Measurements from ENCODE around the gene CRELD2. TPM values are rescaled to one million over a fixed set of nuclear protein-coding genes. Genes with fewer than 3 reads are reported as not detected.

Gene CRELD2
- total and polyA plus RNA-seq, 2 of the 13 experiments (the other 11 are each of a cell fraction or from before 2014, with no cell fraction given): 17.2 to 44.7 TPM

DNA sequence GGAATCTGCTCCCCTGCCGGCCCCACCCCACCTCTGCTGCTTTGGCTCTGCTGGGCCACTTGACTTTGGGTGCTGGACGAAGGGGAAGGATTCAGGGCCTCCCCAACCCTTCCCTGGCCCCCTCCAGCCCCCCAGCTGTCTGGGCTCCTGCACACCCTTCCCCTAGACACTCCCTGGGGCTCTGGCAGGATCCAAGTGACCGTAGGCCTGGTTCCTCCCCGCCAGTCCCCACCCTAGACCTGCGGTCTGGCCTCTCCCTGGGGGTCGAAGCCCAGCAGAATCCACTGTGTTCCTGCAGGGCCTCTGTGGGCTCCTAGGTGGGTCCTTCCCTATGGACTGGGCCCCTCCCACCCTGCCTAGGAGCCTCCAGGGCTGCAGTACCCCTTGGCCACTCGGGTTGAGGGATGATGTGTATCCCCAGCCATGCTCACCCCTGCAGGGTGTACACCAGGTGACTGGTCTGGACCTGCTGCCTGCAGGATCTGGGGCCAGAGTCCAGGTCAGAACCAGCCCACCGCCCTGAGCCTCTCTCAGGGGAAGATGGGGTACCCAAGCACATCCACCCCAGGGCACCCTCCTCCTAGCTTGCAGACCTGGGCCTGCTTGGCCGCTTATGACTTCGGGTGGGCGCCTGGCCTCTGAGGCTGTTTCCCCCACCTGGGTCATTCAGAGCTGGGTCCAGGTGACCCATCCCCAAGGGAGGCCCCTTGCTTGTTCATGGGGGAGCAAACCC is 47.8 kb downstream of the CRELD2 start (continued):
- TF ChIP-seq, protein P1, sequence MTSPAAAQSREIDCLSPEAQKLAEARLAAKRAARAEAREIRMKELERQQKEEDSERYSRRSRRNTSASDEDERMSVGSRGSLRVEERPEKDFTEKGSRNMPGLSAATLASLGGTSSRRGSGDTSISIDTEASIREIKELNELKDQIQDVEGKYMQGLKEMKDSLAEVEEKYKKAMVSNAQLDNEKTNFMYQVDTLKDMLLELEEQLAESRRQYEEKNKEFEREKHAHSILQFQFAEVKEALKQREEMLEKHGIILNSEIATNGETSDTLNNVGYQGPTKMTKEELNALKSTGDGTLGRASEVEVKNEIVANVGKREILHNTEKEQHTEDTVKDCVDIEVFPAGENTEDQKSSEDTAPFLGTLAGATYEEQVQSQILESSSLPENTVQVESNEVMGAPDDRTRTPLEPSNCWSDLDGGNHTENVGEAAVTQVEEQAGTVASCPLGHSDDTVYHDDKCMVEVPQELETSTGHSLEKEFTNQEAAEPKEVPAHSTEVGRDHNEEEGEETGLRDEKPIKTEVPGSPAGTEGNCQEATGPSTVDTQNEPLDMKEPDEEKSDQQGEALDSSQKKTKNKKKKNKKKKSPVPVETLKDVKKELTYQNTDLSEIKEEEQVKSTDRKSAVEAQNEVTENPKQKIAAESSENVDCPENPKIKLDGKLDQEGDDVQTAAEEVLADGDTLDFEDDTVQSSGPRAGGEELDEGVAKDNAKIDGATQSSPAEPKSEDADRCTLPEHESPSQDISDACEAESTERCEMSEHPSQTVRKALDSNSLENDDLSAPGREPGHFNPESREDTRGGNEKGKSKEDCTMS (CRISPR knock-in tag; conservative IDR thresholded peaks at IDR 0.05): no peak
- TF ChIP-seq RNF219 (CRISPR knock-in tag; IDR thresholded peaks at IDR 0.05): 0 out of 2 replicates have a peak, but pooled peaks have one; percentile 20
- TF ChIP-seq MIER3 (CRISPR knock-in tag; IDR thresholded peaks at IDR 0.05; ENCODE audit: borderline replicate concordance): 0 out of 2 replicates have a peak, but pooled peaks have one; percentile 1
- peak; percentile 11; the same call in 1 of the 2 replicates for TF ChIP-seq KAT8 (CRISPR knock-in tag; IDR thresholded peaks at IDR 0.05)
- peak; percentile 56 for TF ChIP-seq RBM22 (optimal IDR thresholded peaks at IDR 0.05; ENCODE audit: low read length)
- 0 out of 2 replicates have a peak, but pooled peaks have one; percentile 42 for TF ChIP-seq ZBTB10 (CRISPR knock-in tag; IDR thresholded peaks at IDR 0.05; ENCODE audit: borderline replicate concordance)
- peak; percentile 42 for TF ChIP-seq AGO1 (IDR thresholded peaks at IDR 0.05; ENCODE audit: low read depth, low read length, poor library complexity, severe bottlenecking)
- TF ChIP-seq, protein P2, sequence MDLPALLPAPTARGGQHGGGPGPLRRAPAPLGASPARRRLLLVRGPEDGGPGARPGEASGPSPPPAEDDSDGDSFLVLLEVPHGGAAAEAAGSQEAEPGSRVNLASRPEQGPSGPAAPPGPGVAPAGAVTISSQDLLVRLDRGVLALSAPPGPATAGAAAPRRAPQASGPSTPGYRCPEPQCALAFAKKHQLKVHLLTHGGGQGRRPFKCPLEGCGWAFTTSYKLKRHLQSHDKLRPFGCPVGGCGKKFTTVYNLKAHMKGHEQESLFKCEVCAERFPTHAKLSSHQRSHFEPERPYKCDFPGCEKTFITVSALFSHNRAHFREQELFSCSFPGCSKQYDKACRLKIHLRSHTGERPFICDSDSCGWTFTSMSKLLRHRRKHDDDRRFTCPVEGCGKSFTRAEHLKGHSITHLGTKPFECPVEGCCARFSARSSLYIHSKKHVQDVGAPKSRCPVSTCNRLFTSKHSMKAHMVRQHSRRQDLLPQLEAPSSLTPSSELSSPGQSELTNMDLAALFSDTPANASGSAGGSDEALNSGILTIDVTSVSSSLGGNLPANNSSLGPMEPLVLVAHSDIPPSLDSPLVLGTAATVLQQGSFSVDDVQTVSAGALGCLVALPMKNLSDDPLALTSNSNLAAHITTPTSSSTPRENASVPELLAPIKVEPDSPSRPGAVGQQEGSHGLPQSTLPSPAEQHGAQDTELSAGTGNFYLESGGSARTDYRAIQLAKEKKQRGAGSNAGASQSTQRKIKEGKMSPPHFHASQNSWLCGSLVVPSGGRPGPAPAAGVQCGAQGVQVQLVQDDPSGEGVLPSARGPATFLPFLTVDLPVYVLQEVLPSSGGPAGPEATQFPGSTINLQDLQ (CRISPR knock-in tag; IDR thresholded peaks at IDR 0.05): no peak
- TF ChIP-seq LCORL (IDR thresholded peaks at IDR 0.05): no peak
- peak; percentile 8; the same call in 1 of the 2 replicates for TF ChIP-seq LCORL (CRISPR knock-in tag; IDR thresholded peaks at IDR 0.05)
- 0 out of 2 replicates have a peak, but pooled peaks have one; percentile 21 for TF ChIP-seq ZGPAT (CRISPR knock-in tag; IDR thresholded peaks at IDR 0.05)
- TF ChIP-seq RFXANK (CRISPR knock-in tag; IDR thresholded peaks at IDR 0.05): 0 out of 2 replicates have a peak, but pooled peaks have one; percentile 4
- TF ChIP-seq PHF20 (CRISPR knock-in tag; IDR thresholded peaks at IDR 0.05): 0 out of 2 replicates have a peak, but pooled peaks have one; percentile 14
- TF ChIP-seq ZFP36 (IDR thresholded peaks at IDR 0.05; ENCODE audit: borderline replicate concordance, low read depth, low read length, partially characterized antibody): no peak
- peak; percentile 67; the same call in 1 of the 2 replicates for TF ChIP-seq SSRP1 (CRISPR knock-in tag; IDR thresholded peaks at IDR 0.05)
- peak; percentile 11; the same call in 1 of the 2 replicates for TF ChIP-seq POLR2G (IDR thresholded peaks at IDR 0.05; ENCODE audit: low read depth, low read length)
- TF ChIP-seq PAF1 (CRISPR knock-in tag; IDR thresholded peaks at IDR 0.05): peak; percentile 22; the same call in 1 of the 2 replicates

All from HepG2 (cell line).